ENCODE measurements around the gene CDCP2.

CDCP2 gene

DNA sequence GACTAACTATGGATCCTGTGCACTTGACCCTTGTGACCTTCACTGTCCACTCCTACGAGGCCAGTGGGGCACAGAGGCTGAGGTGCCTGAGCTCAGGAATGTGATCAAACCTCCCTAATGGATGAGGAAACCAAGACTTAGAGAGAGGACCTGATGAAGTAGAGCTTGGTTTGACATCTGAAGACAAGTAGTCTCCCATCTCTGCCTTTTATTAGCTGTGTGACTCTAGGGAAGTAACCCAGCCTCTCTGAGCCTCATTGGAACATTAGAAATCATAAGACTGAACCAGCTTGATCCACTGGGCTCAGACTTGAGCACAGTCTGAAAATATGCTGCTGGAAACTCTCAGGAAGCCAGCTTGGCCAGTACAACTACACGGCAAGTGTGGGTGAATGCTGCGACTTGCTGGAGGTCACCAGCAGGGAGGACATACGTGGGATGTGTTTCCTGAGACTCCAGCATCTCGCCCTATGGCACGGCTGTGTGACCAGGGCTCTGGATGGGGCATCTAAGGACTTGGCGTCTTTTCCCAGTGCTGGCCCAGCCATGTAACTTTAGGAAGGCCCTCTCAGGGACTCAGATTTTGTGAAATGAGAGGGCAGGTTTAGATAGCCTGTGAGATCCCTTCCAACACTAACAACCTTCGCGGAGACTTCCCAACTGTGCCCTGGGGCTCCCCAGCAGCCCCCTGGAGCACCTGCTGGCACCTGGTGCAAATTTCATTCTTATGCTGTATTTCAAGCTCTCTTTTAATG is 10.5 kb downstream of the CDCP2 start:
- no peak for TF ChIP-seq CTCF (IDR thresholded peaks at IDR 0.05)

DNA sequence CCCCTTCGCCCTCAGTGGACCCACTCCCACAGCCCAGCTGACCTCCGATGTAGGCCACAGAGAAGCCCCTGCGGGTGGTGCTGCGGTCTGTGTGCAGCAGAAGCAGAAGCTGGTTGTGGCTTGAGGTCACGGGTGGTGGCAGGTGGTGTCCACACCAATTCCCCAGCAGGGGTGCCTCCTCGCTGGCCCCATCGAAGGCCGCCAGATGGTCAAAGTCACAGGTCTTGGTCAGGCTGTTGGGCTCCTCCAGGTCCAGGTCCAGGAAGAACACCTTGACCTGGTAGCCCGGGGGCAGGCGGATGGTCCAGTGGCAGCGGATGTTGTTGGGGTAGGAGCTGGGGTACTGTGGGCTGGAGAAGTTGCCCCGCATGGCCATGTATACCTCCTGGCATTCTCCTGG is 13.1 kb downstream of the CDCP2 start:
- TF ChIP-seq CTCF (IDR thresholded peaks at IDR 0.05): no peak

DNA sequence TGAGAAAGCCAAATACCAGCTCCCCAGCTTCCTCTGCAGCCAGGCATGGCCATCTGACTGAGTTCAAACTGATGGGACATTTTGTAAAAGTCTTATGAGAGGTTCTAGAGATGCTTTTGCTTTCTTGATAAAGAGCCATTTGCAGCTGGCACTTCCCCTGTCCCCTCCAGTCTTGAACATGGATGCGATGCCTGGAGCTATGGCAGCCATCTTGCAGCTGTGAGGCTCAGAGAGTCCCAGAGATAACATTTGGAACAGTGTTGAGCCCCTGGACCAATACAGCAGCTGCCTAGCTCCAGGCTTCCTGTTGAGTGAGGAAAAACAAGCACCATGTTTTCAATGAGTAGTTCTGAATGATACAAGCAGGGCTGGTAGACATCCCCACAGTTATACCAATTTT is 13.8 kb downstream of the CDCP2 start:
- no peak for TF ChIP-seq CTCF (IDR thresholded peaks at IDR 0.05)

GRCh38 chr1:54137534-54138061 is 15.2 kb downstream of the CDCP2 start:
- no peak for TF ChIP-seq CTCF (IDR thresholded peaks at IDR 0.05)

- TF ChIP-seq CTCF (IDR thresholded peaks at IDR 0.05): no peak
Measured at GRCh38 chr1:54136963-54137533, 15.8 kb downstream of the CDCP2 start.

GRCh38 chr1:54136269-54136896 is 16.4 kb downstream of the CDCP2 start:
- no peak for TF ChIP-seq CTCF (IDR thresholded peaks at IDR 0.05)

DNA sequence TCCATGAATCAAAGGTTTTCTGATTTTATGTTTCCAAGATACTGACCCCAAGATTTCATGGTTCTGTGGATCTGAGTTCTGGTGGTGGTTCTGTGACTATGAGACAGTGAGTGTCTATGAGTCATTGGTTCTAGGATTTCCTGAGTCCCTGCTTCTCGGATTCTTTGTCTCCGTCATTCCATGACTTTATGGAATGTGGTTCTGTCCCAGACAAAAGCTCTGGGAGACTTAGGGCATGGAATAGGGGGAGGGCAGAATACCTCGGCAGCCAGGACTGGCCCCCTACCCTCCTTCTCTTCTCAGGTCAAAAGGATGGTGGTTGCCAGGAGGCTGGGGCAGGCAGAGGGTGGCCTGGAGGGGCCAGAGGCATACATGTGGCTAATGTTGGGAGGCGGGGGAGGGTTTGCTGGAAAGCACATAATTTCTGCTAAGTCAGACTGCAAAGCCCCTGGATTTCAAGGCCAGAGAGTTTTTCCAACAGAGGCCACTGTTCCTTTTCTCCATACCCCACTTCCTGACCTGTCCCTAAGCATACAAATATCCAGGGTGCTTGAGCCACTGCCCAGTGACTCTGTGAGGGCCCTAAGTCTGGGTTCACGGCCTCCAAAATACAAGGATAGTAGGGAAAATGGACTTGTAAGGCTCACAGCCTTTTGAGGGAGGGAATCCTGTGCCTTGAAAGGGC is 17.2 kb downstream of the CDCP2 start:
- TF ChIP-seq CTCF (IDR thresholded peaks at IDR 0.05): no peak

Data from LNCAP (cell line).